GM18907 (cell line): ENCODE data around the gene KIAA1958.

ENCODE experiments used
- ATAC-seq: cut with Tn5 transposase; IDR thresholded peaks from one replicate; pipeline ENCODE4 v1.9.1; 2021; ENCODE audit warnings: mild to moderate bottlenecking, moderate library complexity; ENCODE audit not compliant: unreplicated experiment

KIAA1958 gene

DNA sequence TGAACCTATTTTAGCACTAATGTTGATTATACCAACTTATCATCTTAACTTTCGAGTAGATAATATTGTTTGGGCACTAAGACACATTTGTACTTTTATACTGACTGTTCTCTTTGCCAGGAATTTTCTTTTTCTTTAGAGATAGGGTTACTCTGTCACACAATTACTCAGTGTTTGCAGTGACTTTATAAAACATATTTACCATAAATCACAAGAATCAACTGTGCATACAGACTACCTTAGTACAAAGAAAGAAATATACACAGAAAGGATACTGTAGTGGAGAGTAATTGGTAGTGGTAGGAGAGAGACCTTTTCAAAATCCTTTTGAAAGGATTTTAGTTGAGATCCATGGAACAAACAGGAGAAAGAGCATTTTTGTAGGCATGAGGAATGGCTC is 40.3 kb downstream of the KIAA1958 start:
- no peak for ATAC-seq

DNA sequence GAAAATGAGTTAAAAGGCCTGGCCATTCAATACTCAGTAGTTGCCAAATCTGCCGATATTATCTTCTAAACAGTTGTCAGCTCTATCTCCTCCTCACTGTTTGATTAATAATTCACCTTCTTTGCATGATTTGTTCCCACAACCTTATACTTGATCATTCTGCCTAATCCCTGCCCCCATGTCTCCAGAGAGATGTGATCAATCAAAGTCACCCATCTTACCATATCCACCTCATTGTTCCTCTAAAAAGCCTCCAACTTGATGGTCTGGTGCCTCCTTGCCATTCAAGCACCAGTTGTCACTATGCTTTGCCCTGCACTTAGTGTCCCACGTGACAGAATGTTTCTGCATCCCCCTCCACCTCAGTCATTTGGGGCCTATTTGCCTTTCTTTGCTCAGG is 41.3 kb downstream of the KIAA1958 start:
- no peak for ATAC-seq

DNA sequence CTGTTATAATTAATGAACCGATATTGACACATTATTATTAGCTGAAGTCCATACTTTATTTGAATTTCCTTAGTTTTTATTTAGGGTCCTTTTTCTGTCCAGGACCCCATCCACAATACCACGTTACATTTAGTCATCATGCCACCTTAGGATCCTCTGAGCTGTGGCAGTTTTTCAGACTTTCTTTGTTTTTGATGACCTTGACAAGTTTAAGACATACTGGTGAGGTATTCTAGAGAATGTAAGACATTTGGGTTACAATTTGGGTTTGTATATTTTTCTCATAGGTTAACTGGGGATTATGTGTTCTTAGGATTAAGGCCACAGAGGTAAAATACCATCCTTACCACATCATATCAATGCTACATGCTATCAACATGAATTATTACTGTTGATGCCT is 42.7 kb downstream of the KIAA1958 start:
- ATAC-seq, result no peak

DNA sequence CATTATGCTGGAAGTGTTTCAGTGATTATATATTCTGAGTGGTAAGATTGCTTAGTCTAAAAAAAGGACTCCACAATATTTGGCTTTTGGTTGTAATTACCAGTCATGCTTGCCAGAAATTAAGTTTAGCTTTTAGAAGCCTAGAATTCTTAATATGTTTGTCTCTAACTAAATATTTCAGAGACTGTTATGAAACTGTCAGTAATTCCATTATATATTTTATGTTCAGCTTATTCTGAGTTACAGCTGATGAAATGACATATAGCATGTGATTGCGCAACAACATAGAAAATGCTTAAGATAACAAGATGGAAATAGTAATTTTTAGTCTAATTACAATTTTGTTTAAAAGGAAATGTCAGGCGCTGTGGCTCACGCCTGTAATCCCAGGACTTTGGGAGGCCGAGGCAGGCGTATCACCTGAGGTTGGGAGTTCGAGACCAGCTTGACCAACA is 44.2 kb downstream of the KIAA1958 start:
- no peak for ATAC-seq

DNA sequence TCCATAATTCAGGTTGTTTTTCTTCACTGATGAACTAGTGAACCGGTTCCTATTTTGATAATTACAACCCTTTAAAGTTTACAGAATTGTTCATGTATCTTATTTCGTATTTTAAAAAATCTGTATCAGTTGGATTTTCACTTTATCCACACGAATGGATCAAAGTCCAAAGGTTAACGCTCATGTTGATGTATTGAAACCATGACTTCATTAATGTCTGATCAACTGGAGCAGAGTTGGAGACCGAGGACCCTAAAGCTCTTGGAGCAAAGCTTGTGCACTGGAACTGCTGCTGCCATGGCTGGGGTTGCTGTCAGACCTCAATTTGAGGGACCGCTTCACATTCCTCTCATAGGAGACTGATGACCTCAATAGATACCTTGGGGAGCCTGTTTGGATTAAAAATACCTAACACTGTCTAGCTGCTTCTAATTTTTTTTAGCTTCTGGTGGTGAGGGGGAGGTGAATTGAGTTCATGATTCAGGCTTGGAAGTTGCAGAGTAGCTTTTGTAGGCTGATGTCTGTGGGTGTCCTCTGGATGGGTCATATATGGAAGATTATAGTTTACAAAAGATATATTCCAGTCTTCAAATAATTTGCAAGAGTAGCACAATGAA is 45.1 kb downstream of the KIAA1958 start:
- ATAC-seq, result no peak

DNA sequence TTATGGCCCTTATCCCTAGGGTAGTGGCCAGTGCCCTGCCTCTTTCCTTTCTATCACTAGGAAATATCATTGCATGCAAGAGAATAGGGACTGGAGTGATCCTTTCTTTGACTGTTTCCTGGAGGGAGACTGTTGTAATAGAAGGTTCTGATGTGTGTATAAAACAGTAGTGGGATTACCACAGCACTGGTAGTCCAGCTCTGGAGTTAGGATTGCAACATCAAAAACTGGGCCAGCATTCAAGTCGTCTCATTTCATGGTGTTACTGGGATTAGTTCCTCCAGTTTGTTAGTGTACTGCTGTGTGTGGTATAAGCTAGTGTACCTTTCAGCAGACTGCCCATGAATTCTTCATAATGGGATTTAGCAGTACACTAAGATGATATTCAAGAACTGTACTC is 45.8 kb downstream of the KIAA1958 start:
- ATAC-seq, result no peak

DNA sequence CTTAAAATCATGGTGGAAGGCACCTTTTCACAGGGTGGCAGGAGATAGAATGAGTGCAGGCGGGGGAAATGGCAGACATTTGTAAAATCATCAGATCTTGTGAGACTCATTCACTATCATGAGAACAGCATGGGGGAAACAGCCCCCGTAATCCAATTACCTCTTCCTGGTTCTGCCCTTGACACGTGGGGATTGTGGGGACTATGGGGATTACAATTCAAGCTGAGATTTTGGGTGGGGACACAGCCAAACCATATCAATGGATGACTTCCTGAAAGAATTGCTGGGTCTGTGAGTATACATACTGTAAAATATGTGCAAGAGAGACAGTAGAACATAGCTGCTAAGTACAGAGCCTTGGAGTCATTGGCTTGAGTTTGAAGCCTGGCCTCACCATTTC is 47.0 kb downstream of the KIAA1958 start:
- no peak for ATAC-seq

DNA sequence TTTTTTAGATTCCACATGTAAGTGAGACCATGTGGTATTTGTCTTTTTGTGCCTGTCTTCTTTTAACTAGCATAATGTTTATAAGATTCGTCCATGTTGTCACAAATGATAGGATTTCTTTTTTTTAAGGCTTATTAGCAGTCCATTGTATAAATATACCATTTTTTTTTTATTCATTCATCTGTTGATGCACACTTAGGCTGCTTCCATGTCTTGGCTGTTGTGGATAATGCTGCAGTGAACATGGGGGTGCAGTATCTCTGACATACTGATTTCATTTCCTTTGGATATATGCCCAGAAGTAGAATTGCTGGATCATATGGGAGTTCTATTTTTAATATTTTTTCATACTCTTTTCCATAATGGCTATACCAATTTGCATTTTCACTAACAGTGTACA is 48.7 kb downstream of the KIAA1958 start:
- ATAC-seq, result no peak

DNA sequence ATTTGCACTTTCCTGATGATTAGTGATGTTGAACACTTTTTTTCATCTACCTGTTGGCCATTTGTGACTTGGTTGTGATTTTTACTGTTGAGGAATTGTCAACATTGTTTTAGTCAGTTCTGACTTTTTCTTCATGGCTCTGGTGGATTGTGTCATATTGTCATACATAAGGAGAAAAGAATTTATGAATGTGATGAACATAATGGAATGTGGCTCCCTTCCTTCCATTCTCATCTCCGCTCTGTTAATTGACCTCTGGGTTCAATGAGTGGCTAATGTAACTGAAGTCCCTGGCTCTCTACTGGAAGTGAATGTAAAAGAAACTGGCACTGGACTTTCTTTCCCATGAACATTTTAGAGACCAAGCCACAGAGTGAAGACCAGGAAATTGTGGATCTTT is 49.2 kb downstream of the KIAA1958 start:
- no peak for ATAC-seq

DNA sequence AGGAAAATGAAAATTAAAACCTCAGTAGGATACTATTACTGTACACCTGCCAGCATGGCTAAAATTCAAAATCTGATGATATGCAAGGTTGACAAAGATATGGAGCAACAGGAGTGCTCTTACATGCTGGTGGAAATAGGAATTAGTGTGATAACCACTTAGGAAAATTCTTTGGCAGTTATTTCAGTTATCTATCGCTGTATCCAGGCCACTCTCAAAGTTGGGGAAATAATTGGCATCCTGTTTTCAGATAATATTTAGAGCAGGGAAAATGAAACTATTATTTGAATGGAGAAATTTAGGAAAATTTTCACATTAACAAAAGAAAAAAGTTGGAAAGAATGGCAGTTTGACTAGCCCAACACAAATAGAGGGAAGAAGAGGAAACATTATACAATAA is 50.9 kb downstream of the KIAA1958 start:
- ATAC-seq, result no peak

DNA sequence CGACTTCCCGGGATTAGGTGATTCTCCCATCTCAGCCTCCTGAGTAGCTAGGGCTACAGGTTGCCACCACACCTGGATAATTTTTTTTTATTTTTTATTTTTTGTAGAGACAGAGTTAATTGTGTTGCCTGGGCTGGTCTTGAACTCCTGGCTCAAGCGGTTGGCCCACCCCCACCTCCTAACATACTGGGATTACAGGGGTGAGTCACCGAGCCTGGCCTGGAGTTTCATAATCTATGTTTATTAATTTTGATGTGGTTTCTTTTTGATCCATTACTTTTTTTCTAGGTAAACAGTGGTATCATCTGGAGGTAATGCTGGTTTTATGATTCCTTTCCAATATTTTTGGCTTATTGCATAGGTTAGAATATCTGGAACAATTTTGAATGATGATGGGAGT is 54.2 kb downstream of the KIAA1958 start:
- no peak for ATAC-seq

DNA sequence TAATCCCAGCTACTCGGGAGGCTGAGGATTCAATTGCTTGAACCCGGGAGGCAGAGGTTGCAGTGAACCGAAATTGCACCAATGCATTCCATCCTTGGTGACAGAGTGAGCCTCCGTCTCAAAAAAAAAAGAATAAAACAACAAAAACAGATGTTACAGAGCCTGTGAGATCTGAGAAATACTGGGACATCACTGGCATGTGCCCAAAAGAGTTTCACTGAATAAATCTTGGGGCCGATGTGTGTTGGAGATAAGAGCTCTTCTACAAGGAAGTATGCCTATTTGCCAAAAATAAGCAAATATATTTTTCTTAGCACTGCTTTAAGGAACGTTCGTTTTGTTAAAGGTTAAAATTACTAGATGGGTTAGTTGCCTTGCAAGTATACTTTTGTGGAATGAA is 55.1 kb downstream of the KIAA1958 start:
- ATAC-seq, result no peak

DNA sequence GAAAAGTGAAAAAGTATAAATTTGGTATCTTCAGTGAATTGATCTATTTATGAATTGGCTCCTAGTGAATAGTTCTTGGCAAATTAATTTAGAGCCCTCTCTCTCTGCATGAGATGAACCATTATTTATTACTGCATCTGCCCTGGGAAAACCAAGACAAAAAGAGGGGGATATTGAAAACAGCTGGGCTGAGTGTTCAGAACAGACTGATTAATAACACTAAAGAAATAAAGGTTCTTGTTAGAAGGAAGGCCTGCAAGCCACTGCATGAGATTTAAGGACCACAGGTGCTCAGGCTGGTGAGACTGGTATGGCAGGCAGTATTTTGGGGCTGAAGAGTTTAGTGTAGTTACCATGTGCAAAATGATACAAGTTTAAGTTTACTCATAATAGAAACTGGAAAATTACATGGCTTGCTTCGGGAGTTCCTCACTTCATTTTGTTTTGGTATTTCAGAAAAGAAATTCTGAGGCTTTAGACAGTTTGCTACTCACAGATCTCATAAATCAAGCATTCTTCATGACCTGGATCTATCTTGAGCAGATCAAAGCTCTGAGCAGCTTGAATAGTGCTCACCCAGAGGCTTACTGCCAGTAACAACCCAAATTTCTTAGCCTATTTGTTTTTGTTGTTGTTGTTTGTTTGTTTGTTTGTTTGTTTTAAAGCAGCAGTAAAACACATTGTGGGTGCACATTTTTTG is 56.1 kb downstream of the KIAA1958 start:
- no peak for ATAC-seq

DNA sequence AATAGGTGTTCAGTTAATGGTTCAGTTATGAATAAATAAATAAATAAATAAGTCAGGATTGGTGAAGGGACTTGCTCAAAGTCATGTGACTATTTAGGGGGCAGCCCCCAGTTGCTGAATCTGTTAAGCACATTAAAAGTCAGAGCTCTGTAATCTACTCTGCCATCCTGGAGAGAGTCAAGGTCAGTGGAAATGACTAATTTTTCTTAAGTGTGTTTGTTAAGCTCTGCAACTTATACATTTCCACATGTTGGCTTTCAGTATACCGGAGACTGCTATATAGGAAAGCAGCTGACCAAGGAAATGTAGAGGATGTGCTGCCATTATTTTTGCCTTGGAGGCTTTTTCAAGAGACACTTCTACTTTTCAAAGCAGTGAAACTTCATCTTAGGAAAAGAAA is 57.9 kb downstream of the KIAA1958 start:
- ATAC-seq, result no peak

DNA sequence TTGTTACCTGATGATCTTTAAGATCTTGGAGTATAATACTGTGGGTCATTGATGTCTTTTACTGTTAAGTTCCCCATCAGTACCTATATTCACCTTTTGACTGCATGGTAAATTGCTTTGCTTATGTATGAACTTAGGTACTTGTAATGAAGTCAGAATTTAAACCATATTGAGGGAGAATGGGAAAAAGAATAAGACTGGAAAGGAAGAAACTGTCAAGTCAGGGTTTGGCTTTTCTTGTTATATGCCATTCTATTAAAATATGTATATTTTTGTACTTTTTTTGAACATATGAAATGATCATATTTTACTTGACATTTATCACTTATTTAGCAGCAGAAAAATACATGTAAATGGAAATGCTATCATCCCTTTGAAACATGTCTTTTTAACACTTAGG is 58.6 kb downstream of the KIAA1958 start:
- no peak for ATAC-seq

DNA sequence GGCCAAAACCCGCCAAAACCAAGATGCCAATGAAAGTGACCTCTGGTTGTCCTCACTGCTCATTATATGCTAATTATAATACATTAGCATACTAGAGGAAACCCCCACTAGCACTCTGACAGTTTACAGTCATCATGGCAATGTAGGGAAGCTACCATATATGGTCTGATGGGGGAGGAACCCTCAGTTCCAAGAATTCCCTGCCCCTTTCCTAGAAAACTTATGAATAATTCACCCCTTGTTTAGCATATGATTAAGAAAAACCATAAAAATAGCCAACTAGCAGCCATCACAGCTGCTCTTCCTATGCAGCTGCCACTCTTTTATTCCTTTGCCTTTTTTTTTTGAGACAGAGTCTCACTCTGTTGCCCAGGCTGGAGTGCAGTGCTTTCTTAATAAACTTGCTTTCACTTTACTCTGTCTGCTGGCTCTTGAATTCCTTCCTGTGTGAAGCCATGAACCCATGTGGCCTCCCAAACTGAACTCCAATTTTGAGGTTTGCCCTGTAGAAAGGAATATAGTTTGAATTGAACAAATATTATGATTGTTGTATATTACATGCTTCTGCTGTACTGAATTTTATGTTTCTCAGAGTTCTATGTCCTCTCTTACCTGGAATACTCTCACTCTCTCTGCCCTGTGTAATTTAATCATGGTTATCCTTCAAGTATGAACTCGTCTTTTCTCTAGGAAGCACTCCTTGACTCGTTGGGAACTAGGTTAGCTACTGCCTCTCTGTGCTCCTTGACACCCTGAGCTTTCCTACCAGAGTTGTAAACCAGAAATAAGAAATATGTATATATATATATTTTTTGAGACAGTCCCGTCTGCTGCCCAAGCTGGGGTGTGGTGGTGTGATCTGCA is 59.8 kb downstream of the KIAA1958 start:
- ATAC-seq, result no peak

DNA sequence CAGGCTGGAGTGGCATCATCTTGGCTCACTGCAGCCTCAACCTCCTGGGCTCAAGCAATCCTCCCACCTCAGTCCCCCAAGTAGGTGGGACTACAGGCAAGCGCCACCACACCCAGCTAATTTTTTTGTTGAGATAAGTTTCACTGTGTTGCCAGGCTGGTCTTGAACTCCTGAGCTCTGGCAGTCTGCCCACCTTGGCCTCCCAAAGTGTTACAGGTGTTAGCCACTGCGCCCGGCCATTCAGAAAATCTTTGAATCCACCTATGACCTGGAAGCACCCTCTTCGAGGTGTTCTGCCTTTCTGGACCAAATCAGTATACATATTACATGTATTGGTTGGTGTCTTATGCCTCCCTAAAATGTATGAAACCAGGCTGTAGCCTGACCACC is 61.4 kb downstream of the KIAA1958 start:
- no peak for ATAC-seq

DNA sequence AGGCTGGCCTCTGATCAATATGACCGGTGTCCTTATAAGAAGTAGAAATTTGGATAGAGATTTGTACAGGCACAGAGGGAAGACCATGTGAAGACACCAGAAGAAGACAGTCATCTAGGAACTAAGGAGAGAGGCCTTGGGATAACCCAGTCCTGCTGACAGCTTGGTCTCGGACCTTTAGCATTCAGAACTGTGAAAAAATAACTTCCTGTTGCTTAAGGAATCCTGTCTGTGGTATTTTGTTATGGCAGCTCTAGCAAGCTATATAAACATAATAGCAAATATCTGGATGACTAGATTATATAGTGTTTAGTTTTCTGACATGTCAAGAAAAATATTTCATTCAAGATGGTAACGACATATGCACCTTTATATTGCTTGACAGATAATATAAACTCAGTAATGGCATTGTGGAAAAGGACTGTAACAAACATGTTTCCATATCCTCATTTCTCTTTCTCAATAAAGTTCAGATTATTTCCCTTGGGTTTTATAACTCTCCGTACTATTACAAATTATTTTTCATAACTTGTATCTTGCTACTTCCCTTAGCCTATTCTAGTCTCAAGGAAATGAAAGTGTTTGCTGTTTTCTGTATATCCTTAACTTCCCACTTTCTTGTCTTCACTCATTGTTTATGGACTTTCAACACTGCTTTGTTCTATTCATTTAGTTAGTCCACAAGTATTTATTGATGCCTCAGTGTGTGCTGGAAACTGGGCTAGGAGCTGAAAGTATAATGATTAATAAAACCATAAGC is 62.4 kb downstream of the KIAA1958 start:
- no peak for ATAC-seq

DNA sequence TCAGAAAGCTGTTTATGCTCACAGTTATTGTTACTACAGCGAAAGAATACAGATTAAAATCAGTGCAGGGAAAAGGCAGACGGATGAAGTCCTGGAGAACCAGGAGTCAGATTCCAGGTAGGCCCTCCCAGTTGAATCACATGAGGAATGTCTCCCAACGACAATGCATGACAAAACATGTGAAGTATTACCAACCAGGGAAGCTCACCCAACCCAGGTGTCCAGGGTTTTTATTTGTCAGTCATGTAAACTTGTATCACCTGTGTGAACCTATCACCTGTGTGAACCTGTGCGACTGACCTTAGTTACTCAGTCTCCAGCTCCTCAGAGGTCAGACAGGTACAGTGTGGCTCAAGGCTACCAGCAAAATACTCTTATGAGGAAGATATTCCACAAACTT is 63.9 kb downstream of the KIAA1958 start:
- ATAC-seq, result no peak

DNA sequence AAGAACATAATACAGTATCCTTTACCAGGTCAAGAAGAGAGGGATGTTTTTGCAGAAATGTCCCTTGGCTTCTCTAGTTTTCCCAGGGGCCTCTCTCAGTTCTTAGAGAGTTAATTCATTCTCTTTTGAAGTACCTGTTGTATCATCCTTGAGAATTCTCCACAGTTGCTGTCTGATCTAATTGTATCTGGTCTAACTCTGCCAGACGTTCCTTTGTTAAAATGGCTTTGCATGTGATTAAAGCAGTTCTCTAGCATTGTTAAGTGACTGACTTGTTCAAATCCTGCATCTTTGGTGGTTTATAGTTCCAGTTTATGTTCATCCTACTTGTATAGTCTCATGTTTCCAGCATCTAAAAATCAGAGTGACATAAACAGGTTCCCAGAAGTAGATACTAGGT is 65.0 kb downstream of the KIAA1958 start:
- ATAC-seq, result no peak
